Immature natural killer cell (primary cell): ENCODE measurements around the gene POU2F1. TPM values are rescaled to one million over a fixed set of nuclear protein-coding genes. Genes with fewer than 3 reads are reported as not detected.
"Not testable (repeated sequence)": the region's sequence is repeated elsewhere in the genome, so short reads cannot be mapped to it uniquely, and the experiment has no call there.

Experiments
- DNase-seq, 3 donors: peaks; one replicate each; pipeline ENCODE4 v3.0.0; 2022; ENCODE audit warnings: mixed read lengths in 1 of 3
- H3K27ac Mint-ChIP-seq, 6 donors: one replicate each; pipeline ENCODE4 v1.8.0; 2020; ENCODE audit warnings: mixed read lengths in 6 of 6, mild to moderate bottlenecking in 5 of 6, inconsistent platforms in 4 of 6, moderate library complexity in 3 of 6
- H3K27me3 Mint-ChIP-seq, 3 donors: one replicate each; pipeline ENCODE4 v1.8.0; 2020 to 2021; ENCODE audit warnings: low read depth in 3 of 3, mild to moderate bottlenecking in 3 of 3, mixed read lengths in 3 of 3, moderate library complexity in 3 of 3, inconsistent platforms in 1 of 3
- H3K36me3 Mint-ChIP-seq, 3 donors: one replicate each; pipeline ENCODE4 v1.8.0; 2020; ENCODE audit warnings: mixed read lengths in 3 of 3, inconsistent platforms in 2 of 3, mild to moderate bottlenecking in 2 of 3
- H3K4me1 Mint-ChIP-seq, 2 donors: one replicate each; pipeline ENCODE4 v1.8.0; 2020; ENCODE audit warnings: inconsistent platforms in 2 of 2, mild to moderate bottlenecking in 2 of 2, mixed read lengths in 2 of 2, moderate library complexity in 1 of 2
- H3K4me3 Mint-ChIP-seq, 5 donors: one replicate each; pipeline ENCODE4 v1.8.0; 2020; ENCODE audit warnings: mild to moderate bottlenecking in 5 of 5, mixed read lengths in 5 of 5, inconsistent platforms in 3 of 5, moderate library complexity in 3 of 5
- H3K9me3 Mint-ChIP-seq, 6 donors: one replicate each; pipeline ENCODE4 v1.8.0; 2020; ENCODE audit warnings: mild to moderate bottlenecking in 6 of 6, mixed read lengths in 6 of 6, inconsistent platforms in 4 of 6, moderate library complexity in 3 of 6
- polyA plus RNA-seq, 3 donors: library from polyadenylated mRNA; unstranded; fragments of 300-500 nt; fragmentation: Illumina TruSeq; gene quantifications; one replicate each; pipeline ENCODE4 v1.2.3, GENCODE V29; 2021

Gene POU2F1
- polyA plus RNA-seq, 3 donors from 2014 or later: 0.70 to 8.7 (median 4.4) TPM

- Mint-ChIP-seq H3K9me3 (peaks cover 0 to 17% (median 11%) of the 10 kb centered on the region in 6 donors), H3K4me1 (no peaks in the 10 kb centered on the region), H3K27me3 (peaks cover 1 to 3% (median 2%) of the 10 kb centered on the region in 3 donors), H3K4me3 (no peak overlapping the region), H3K27ac (no peak overlapping the region), H3K36me3 (peaks cover 3 to 7% (median 6%) of the 10 kb centered on the region in 3 donors)
- DNase-seq: no peak
Measured at GRCh38 chr1:167210966-167211674, 9.6 kb upstream of the POU2F1 start.

GRCh38 chr1:167212025-167212424, 8.7 kb upstream of the POU2F1 start:
- H3K27me3 Mint-ChIP-seq: peaks cover 1 to 3% (median 2%) of the 10 kb centered on the region in 3 donors
- H3K27ac Mint-ChIP-seq: no peak overlapping the region
- no peaks in the 10 kb centered on the region for H3K4me1 Mint-ChIP-seq
- no peak overlapping the region for H3K4me3 Mint-ChIP-seq
- H3K36me3 Mint-ChIP-seq: peaks cover 3 to 7% (median 6%) of the 10 kb centered on the region in 3 donors
- peaks cover 0 to 17% (median 11%) of the 10 kb centered on the region in 6 donors for H3K9me3 Mint-ChIP-seq
- no peak for DNase-seq

GRCh38 chr1:167216809-167217208, 3.9 kb upstream of the POU2F1 start:
- no peak for DNase-seq
- Mint-ChIP-seq H3K27ac (no peak overlapping the region), H3K9me3 (no peaks in the 10 kb centered on the region), H3K4me3 (no peak overlapping the region), H3K36me3 (no peaks in the 10 kb centered on the region), H3K27me3 (peaks cover 11 to 13% (median 12%) of the 10 kb centered on the region in 3 donors), H3K4me1 (peaks cover 9% of the 10 kb centered on the region in 2 donors)

GRCh38 chr1:167219194-167219593, 1.5 kb upstream of the POU2F1 start:
- H3K4me1 Mint-ChIP-seq: peaks cover 30 to 33% of the 10 kb centered on the region in 2 donors
- peak overlapping the region in 4 of 6 donors; percentile 85 to 93 (median 92) for H3K27ac Mint-ChIP-seq
- peak overlapping the region; percentile 89 to 96 (median 94) for H3K4me3 Mint-ChIP-seq
- no peaks in the 10 kb centered on the region for H3K36me3 Mint-ChIP-seq
- H3K27me3 Mint-ChIP-seq: peaks cover 13 to 17% (median 13%) of the 10 kb centered on the region in 3 donors
- H3K9me3 Mint-ChIP-seq: no peaks in the 10 kb centered on the region
- no peak for DNase-seq

- H3K4me1 Mint-ChIP-seq: peaks cover 31 to 35% of the 10 kb centered on the region in 2 donors
- H3K27ac Mint-ChIP-seq: peak overlapping the region; percentile 82 to 93 (median 88)
- H3K36me3 Mint-ChIP-seq: no peaks in the 10 kb centered on the region
- no peaks in the 10 kb centered on the region for H3K9me3 Mint-ChIP-seq
- peaks cover 13 to 17% (median 13%) of the 10 kb centered on the region in 3 donors for H3K27me3 Mint-ChIP-seq
- peak overlapping the region; percentile 89 to 96 (median 94) for H3K4me3 Mint-ChIP-seq
- DNase-seq: peak; percentile 79 to 85 (median 82)
Measured at GRCh38 chr1:167219646-167220536, 795 bp upstream of the POU2F1 start.

GRCh38 chr1:167221126-167221737, 546 bp downstream of the POU2F1 start:
- Mint-ChIP-seq H3K4me3 (peak overlapping the region; percentile 89 to 97 (median 94)), H3K9me3 (no peaks in the 10 kb centered on the region), H3K4me1 (peaks cover 31 to 35% of the 10 kb centered on the region in 2 donors), H3K36me3 (no peaks in the 10 kb centered on the region), H3K27ac (peak overlapping the region in 5 of 6 donors; percentile 88 to 100 (median 89)), H3K27me3 (peaks cover 13 to 17% (median 14%) of the 10 kb centered on the region in 3 donors)
- DNase-seq: no peak

GRCh38 chr1:167221738-167222610, 1.3 kb downstream of the POU2F1 start:
- peak; percentile 70 to 77 (median 75) for DNase-seq
- Mint-ChIP-seq H3K9me3 (no peaks in the 10 kb centered on the region), H3K4me3 (peak overlapping the region; percentile 91 to 100 (median 95)), H3K27me3 (peaks cover 13 to 17% (median 14%) of the 10 kb centered on the region in 3 donors), H3K36me3 (no peaks in the 10 kb centered on the region), H3K4me1 (peaks cover 31 to 35% of the 10 kb centered on the region in 2 donors), H3K27ac (peak overlapping the region; percentile 94 to 100 (median 98))

GRCh38 chr1:167223144-167224103, 2.7 kb downstream of the POU2F1 start:
- H3K27me3 Mint-ChIP-seq: peaks cover 13 to 17% (median 14%) of the 10 kb centered on the region in 3 donors
- peaks cover 31 to 35% of the 10 kb centered on the region in 2 donors for H3K4me1 Mint-ChIP-seq
- peak overlapping the region; percentile 91 to 100 (median 95) for H3K4me3 Mint-ChIP-seq
- H3K27ac Mint-ChIP-seq: peak overlapping the region; percentile 94 to 100 (median 98)
- H3K36me3 Mint-ChIP-seq: no peaks in the 10 kb centered on the region
- H3K9me3 Mint-ChIP-seq: no peaks in the 10 kb centered on the region
- no peak for DNase-seq

DNA sequence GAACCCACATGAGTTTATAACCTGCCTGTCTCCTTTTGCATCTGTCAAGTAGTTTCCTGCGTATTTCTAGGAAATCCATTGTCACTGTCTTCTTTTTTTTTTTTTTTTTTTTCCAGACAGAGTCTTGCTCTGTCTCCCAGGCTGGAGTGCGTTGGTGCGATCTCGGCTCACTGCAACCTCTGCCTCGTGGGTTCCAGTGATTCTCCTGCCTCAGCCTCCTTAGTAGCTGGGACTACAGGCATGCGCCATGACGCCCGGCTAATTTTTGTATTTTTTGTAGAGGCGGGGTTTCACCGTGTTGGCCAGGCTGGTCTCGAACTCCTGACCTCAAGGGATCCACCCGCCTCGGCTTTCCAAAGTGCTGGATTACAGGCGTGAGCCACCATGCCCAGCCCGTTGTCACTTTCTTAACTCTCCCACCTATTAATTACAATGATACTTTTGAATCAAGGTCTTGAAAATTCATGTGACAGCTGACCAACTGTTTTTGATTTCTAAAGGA, 4.1 kb downstream of the POU2F1 start:
- H3K4me3 Mint-ChIP-seq, DNase-seq, H3K36me3 Mint-ChIP-seq, H3K9me3 Mint-ChIP-seq: not testable (repeated sequence)
- peak overlapping the region in 1 of 6 donors; percentile 62 for H3K27ac Mint-ChIP-seq
- H3K27me3 Mint-ChIP-seq: peaks cover 11 to 15% (median 14%) of the 10 kb centered on the region in 3 donors
- peaks cover 24 to 35% of the 10 kb centered on the region in 2 donors for H3K4me1 Mint-ChIP-seq

DNA sequence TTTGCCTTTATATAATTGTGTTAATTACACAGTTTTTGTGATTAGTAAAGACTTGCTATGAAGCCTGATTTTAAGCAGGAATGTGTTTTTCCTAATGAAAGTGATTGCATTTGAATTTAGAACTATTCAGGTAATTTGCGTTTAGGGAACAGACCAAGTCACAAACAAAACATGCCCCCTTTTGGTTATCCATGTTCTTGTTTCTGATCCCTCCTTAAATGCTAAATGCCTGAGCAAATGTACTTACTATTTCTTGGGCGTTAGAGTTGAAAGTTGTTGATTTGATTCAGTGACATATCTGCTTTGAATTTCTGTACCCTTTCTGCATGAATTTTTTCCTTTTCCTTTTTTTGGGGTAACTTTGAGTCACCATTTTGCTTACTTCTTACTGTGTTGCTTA, 5.2 kb downstream of the POU2F1 start:
- no peaks in the 10 kb centered on the region for H3K9me3 Mint-ChIP-seq
- no peak overlapping the region for H3K27ac Mint-ChIP-seq
- H3K4me3 Mint-ChIP-seq: no peak overlapping the region
- no peak for DNase-seq
- H3K36me3 Mint-ChIP-seq: no peaks in the 10 kb centered on the region
- peaks cover 22 to 33% of the 10 kb centered on the region in 2 donors for H3K4me1 Mint-ChIP-seq
- H3K27me3 Mint-ChIP-seq: peaks cover 3 to 5% (median 4%) of the 10 kb centered on the region in 3 donors

DNA sequence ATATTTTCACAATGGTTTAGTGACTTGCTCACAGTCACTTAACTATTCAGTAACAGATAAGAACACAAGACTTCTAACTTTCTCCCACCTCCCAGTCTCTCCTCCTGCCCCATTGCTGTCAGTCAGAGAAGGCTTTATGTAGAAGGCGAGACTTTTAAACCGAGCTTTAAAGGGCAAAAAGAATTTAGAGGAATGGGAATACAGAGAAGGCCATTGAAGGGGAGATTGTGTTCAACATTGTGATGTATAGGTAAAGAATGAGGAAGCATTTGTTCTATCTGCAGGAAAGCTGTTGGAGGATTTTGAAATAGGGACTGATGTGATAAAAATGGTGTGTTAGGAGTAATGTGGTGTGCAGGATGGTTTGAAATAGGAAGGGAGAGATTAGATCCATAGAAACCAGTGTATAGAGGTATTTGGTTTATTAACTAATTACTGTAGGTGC, 7.3 kb downstream of the POU2F1 start:
- Mint-ChIP-seq H3K4me3 (no peak overlapping the region), H3K9me3 (no peaks in the 10 kb centered on the region), H3K27ac (no peak overlapping the region), H3K4me1 (peaks cover 15 to 26% of the 10 kb centered on the region in 2 donors), H3K36me3 (no peaks in the 10 kb centered on the region), H3K27me3 (peaks cover 0 to 1% (median 0%) of the 10 kb centered on the region in 3 donors)
- DNase-seq: no peak
